ENCODE data around the gene KLHL3.

KLHL3 gene

DNA sequence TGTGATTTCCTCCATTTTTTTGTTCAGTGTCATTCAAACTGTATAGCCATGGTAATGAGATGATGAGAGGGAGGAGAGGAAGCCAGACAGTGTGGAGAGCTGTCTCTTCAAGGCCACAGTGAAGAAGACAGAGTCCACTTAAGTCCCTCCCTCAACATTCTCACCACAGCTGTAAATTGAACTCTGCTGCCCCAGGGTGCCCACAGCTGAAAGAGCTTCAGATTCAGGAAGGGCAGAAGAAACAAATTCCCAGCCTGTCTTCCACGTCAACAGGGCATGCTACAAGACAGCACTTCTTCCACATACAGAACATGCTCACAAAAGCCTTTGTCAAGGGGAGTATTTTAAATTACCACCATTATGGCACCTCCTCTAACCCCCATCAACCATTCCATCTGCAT lies 100.4 kb downstream of the KLHL3 start:
- DNase-seq (ENCODE audit: low read depth in 1 of 2, low spot score in 1 of 2), result no peak

GRCh38 chr5:137633896-137634295 lies 102.0 kb downstream of the KLHL3 start:
- DNase-seq (ENCODE audit: low read depth in 1 of 2, low spot score in 1 of 2), result no peak

DNA sequence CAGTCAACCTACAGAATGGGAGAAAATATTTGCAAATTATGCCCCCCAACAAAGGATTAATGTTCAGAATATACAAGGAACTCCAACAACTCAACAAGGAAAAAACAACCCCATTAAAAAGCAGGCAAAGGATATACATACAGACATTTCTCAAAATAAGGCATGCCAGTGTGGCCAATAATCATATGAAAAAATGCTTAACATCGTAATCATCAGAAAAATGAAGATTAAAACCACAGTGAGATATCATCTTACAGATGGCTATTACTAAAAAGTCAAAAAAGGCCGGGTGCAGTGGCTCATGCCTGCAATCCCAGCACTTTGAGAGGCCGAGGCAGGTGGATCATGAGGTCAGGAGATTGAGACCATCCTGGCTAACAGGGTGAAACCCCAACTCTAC lies 103.2 kb downstream of the KLHL3 start:
- no peak for DNase-seq (ENCODE audit: low read depth in 1 of 2, low spot score in 1 of 2)

GRCh38 chr5:137631453-137631852 lies 104.4 kb downstream of the KLHL3 start:
- DNase-seq (ENCODE audit: low read depth in 1 of 2, low spot score in 1 of 2), result no peak

DNA sequence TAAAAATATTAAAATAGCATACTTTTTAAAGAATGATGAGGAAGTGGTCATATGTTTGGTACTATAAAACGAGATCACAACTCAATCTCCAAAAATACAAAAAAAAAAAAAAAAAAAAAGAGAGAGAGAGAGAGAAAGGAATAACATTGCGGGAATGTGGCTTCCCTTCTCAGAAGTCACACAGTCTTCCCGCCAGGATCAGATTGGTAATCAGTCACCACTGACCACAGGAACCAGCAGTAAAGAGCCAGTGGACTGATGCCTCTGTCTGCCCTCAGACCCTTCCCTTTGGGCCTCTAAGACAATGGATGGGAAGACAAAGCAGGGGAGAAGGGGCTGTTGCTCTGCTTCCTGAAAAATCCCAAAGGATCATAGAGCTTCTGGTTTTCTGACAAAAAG lies 104.9 kb downstream of the KLHL3 start:
- DNase-seq (ENCODE audit: low read depth in 1 of 2, low spot score in 1 of 2), result no peak

DNA sequence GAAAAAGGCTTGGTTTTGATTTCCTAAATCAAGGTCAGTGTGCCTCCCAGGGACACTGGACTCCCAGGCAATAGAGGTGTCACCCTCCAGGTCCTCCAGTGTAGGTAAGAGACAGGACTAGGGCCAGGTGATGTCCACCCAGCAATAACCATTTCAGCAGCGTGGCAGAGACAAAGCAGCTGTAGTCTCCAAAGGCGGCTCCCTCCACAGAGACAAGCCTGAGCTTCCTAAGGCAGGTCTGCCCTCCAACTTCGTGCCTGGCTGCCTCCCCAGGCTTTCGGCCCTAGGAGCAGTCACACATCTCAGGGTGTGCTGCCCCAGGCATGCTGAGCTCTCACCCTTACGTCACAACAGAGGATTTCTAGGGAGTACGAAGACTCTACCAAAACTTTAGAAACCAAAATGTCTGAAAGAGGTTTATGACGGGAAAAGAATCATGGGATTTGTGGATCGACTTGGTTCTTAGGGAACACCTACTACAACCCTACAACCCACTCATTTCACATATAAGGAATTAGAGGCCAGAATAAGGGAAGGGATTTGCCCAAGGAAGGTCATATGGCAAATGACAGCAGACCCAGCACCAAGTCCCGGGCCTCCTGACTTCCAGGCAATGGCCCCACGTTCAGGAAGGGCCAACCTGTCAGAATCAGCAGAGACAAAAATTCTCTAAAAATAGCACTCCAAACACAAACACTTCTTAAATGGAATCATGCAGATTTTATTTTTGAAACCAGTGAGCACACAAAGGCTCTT lies 105.5 kb downstream of the KLHL3 start:
- no peak for DNase-seq (ENCODE audit: low read depth in 1 of 2, low spot score in 1 of 2)

- DNase-seq (ENCODE audit: low read depth in 1 of 2, low spot score in 1 of 2), result no peak
These were observed 106.2 kb downstream of the KLHL3 start for GRCh38 chr5:137629646-137630045.

DNA sequence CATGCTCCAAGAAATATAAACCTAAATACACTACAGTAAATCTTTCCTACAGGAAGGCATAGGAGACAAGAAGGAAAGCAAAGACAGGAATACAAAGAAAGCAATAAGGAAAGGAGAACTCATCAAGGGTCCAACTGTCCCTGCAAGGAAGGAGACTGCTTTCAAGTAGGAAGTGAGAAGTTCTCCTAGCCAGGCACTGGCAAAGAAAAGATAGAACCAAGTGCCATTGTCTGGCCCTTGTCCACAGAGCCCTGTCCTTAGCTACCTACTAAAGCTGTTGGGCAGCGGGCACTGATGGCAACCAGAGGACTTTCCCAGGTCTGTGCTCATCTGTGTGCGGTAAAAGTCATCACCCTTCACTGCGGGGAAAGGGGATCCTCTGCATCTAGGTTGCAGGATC lies 108.2 kb downstream of the KLHL3 start:
- no peak for DNase-seq (ENCODE audit: low read depth in 1 of 2, low spot score in 1 of 2)

DNA sequence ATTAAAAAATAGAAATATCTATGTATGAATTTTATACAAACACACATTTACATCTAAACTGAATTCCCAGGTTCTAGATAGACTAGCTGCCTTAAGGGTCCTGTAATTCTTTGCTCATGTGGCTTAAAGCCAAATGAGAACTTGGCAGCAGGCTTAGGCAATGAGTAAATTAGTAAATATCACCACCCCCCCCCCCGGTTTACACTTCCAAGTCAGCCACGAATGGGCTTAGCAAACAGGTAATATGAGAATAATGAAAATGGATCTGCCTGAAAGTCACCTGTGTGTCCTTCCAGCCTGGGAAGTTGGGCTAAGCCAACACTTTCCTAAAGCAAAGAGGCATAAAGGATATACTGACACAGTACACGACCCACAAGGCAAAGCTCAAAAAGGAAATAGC lies 108.6 kb downstream of the KLHL3 start:
- DNase-seq (ENCODE audit: low read depth in 1 of 2, low spot score in 1 of 2), result no peak

- no peak for DNase-seq (ENCODE audit: low read depth in 1 of 2, low spot score in 1 of 2)
These were observed 111.0 kb downstream of the KLHL3 start for GRCh38 chr5:137624786-137625349.

DNA sequence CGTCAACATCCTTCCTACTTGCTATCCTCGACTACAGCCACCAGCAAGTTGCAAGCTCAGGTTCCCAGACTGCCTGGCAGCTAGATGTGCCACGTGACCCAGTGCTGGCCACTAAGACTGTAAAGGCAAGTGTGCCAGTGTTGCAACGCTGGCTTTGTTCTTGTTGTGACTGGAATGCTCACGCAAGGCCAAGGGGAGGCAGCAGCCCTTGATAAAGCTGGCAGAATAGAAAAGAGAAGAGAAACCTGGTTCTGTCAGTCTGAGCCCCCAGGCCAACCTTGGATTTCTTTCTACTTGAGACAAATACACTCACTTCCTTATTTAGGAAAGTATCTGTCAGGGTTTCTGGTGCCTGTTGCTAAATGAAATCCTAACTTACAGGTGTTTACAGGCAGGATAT lies 113.0 kb downstream of the KLHL3 start:
- no peak for DNase-seq (ENCODE audit: low read depth in 1 of 2, low spot score in 1 of 2)

GRCh38 chr5:137621861-137622823 lies 113.7 kb downstream of the KLHL3 start:
- DNase-seq (ENCODE audit: low read depth in 1 of 2, low spot score in 1 of 2), result no peak

- DNase-seq (ENCODE audit: low read depth in 1 of 2, low spot score in 1 of 2), result no peak
These were observed 114.6 kb downstream of the KLHL3 start for GRCh38 chr5:137621306-137621705.

DNA sequence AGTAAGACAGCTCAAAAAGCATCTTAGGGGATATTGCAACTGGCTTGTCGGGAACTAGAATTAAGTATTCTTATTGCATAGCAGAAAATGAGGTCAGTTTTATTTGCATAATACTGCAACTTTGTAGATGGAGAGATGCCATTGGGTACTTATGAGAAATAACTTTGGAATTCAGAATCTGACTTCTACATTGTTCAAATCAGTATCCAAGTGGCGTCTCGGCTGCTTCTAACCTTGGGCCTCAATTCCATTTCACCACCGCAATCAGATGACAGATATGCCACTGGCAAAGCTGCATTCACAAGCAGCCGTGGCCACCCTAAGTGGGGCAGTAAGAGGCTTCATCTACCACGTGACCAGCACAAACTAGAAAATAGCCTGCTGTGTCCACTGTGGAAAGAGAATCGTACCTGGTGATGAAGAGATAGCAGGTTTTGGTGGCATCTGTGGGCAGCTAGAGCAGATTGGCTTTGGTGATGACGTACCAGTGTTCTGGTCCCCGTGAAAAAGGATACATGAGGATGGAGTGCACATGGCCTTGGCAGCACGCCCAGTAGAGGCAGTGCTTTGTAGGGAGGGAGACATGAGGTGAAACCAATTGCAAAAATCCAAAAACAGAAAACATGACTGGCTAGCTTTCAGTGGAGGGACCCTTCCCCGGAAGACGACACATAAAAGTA lies 116.6 kb downstream of the KLHL3 start:
- no peak for DNase-seq (ENCODE audit: low read depth in 1 of 2, low spot score in 1 of 2)

DNA sequence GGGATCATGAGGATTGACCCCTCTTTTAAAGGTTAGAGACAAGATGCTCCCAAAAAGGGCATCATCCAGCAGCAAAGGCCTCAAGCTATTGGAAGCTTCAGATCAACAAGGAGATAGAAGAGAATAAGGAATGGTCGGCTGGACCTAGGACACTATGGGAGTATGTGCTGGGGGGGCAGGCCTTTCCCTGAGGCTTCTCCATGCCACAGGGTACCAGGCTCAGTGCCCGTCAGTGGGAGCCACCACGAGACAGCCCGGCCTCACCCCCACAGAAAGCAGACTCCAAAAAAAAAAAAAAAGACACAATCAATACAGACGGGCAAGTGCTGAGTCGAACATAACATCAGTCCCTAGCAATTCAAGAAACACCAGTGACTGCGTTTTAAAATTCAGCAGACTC lies 117.4 kb downstream of the KLHL3 start:
- DNase-seq (ENCODE audit: low read depth in 1 of 2, low spot score in 1 of 2), result no peak

- DNase-seq (ENCODE audit: low read depth in 1 of 2, low spot score in 1 of 2), result no peak
These were observed 118.2 kb downstream of the KLHL3 start for GRCh38 chr5:137617528-137618205.

DNA sequence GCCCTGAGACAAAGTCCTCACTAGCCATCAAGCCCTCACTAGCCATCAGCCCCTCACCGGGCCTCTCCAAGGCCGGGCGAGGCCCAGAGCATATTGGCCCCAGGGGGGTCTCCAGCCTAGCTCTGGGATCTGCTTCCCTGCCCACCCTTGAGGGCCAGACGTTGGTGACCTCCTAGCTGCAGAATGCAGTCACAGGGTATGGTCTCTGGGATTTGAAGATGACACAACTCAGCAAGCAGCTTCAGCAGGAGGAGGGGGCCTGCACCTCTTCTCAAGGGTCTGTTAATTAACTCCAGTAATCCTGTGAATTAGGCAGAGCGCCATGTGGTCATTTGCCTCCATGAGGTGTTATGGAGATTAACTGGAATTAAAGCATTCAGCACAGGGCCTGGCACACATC lies 119.8 kb downstream of the KLHL3 start:
- no peak for DNase-seq (ENCODE audit: low read depth in 1 of 2, low spot score in 1 of 2)

- DNase-seq (ENCODE audit: low read depth in 1 of 2, low spot score in 1 of 2), result no peak
These were observed 120.6 kb downstream of the KLHL3 start for GRCh38 chr5:137615171-137615775.

GRCh38 chr5:137613554-137614265 lies 122.2 kb downstream of the KLHL3 start:
- DNase-seq (ENCODE audit: low read depth in 1 of 2, low spot score in 1 of 2), result no peak

GRCh38 chr5:137612576-137612975 lies 123.3 kb downstream of the KLHL3 start:
- DNase-seq (ENCODE audit: low read depth in 1 of 2, low spot score in 1 of 2), result no peak

Data from activated T-helper 1 cell treated with anti-CD3 and anti-CD28 coated beads, Interleukin-2, amount 50 U/mL, for 16 hours (primary cell).